Activated CD4-positive, alpha-beta memory T cell treated with anti-CD3 and anti-CD28 coated beads, Interleukin-2, amount 10 ng/mL, durations not matched to agents 7 days and 5 days (primary cell): ENCODE measurements around the gene ARSA. TPM values are rescaled to one million over a fixed set of nuclear protein-coding genes. Genes with fewer than 3 reads are reported as not detected.
"Not testable (repeated sequence)": the region's sequence is repeated elsewhere in the genome, so short reads cannot be mapped to it uniquely, and the experiment has no call there.

ENCODE experiments used
- CTCF ChIA-PET: fragments of 350-600 bp; sonication (Branson Sonifier 250); formaldehyde crosslinking; loops from one replicate; lab custom pipeline; 2021; ENCODE audit warnings: antibody characterized with exemption, inconsistent platforms; lab: Charles Lee
- POLR2A ChIA-PET: fragments of 350-600 bp; sonication (Branson Sonifier 250); formaldehyde crosslinking; loops from one replicate; lab custom pipeline; 2021; ENCODE audit warnings: antibody characterized with exemption; lab: Charles Lee
- DNase-seq: peaks from one replicate; pipeline ENCODE4 v3.0.0-alpha.2; 2020
- H3K27ac Mint-ChIP-seq: one replicate; pipeline ENCODE4 v1.8.0; 2021; ENCODE audit warnings: mild to moderate bottlenecking, mixed read lengths
- H3K27me3 Mint-ChIP-seq: one replicate; pipeline ENCODE4 v1.8.0; 2021; ENCODE audit warnings: mixed read lengths
- H3K36me3 Mint-ChIP-seq: one replicate; pipeline ENCODE4 v1.8.0; 2021; ENCODE audit warnings: low read depth, mixed read lengths
- H3K4me1 Mint-ChIP-seq: one replicate; pipeline ENCODE4 v1.8.0; 2021; ENCODE audit warnings: mixed read lengths
- H3K4me3 Mint-ChIP-seq: one replicate; pipeline ENCODE4 v1.8.0; 2021; ENCODE audit warnings: mild to moderate bottlenecking, mixed read lengths
- H3K9me3 Mint-ChIP-seq: one replicate; pipeline ENCODE4 v1.8.0; 2021; ENCODE audit warnings: mixed read lengths
- total RNA-seq, 2 experiments: library from RNA; stranded (reverse); gene quantifications; one replicate each; pipeline ENCODE4 v1.2.3, GENCODE V29; 2021

Gene ARSA
- total RNA-seq, 2 experiments from 2014 or later = 63.1 to 65.0 TPM

DNA sequence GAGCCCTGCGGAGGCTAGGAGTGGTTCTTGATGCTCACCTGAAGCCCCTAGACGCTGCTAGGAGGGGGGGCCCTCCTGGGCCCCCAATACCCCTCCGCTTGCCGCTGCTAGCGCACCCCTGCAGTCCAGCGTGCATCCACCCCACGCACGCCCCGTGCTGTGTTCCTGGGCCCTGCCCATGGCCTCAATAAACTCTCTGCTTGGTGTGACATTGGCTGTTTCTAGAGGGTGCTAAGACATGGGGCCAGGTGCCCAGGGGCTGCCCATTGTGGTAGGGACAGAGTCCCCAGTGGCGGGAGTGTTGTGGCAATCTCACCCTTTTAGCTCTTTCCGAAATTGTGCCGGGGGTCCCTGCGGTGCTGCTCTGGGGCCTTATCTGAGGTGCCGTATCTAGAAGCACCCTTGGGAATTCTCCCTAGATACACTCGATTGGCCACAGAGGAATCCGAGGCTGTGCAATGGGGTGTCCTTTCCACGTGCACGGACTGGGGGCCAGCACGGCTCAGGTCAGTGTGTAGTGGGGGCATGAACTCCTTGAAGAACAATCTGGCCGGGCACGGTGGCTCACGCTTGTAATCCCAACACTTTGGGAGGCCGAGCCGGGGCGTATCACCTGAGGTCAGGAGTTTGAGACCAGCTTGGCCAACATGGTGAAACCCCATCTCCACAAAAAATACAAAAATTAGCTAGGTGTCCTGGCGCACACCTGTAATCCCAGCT, 16.5 kb downstream of the ARSA start:
- peaks cover 3% of the 10 kb centered on the region for H3K4me1 Mint-ChIP-seq
- DNase-seq = no peak
- H3K27ac Mint-ChIP-seq = no peak overlapping the region
- peaks cover 33% of the 10 kb centered on the region for H3K27me3 Mint-ChIP-seq
- ChIA-PET POLR2A (interaction anchor here (1.9 kb wide), 1 partner anchor 10 kb away, joined by 5 read pairs; no protein-coding TSS in a partner anchor), CTCF (interaction anchor here (1.0 kb wide), 1 partner anchor 9 kb away, joined by 3 read pairs; no protein-coding TSS in a partner anchor)
- H3K36me3 Mint-ChIP-seq = no peaks in the 10 kb centered on the region
- no peaks in the 10 kb centered on the region for H3K9me3 Mint-ChIP-seq
- H3K4me3 Mint-ChIP-seq = no peak overlapping the region

DNA sequence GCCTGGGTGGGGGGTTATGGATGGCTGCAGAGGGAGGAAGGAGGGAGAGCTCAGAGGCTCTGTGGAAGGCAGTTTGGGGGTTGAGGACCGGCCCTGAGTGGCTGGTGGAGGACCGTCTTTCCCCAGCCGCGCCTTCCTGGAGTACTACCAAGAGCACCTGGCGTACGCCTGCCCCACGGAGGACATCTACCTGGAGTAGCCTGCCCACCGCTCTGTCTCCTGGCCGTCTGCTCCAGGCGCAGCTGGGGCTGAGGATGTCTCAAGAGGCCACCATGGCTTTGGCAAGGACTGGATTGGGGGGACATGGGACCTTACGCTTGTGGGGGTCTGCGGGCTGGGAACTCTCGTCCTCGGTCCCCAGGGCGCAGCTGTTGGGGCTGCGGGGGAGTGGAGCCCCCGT, 17.4 kb downstream of the ARSA start:
- Mint-ChIP-seq H3K36me3 (no peaks in the 10 kb centered on the region), H3K27me3 (peaks cover 38% of the 10 kb centered on the region), H3K4me1 (peaks cover 3% of the 10 kb centered on the region), H3K9me3 (no peaks in the 10 kb centered on the region), H3K27ac (no peak overlapping the region), H3K4me3 (no peak overlapping the region)
- CTCF ChIA-PET = no interaction called here
- no peak for DNase-seq
- POLR2A ChIA-PET = interaction anchor here (1.9 kb wide), 1 partner anchor 11 kb away, joined by 5 read pairs; no protein-coding TSS in a partner anchor

DNA sequence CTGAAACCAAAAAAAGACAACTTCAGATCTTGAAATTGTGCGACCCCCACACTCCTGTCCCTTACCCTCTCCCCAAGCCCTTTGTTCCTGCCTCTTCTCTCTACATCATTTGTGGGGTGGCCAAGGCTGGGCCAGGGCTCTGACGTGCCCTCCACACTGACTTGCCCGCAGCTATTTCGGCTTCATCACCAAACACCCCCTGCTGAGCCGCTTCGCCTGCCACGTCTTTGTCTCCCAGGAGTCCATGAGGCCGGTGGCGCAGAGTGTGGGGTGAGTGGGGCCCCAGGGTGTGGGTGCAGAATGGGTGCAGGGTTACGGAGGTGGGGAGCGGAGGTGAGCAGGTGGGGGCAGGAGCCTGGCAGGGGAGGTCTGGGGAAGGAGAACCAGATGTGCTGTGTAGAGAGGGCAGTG, 17.9 kb downstream of the ARSA start:
- peaks cover 3% of the 10 kb centered on the region for H3K4me1 Mint-ChIP-seq
- no peaks in the 10 kb centered on the region for H3K9me3 Mint-ChIP-seq
- peaks cover 39% of the 10 kb centered on the region for H3K27me3 Mint-ChIP-seq
- no peak overlapping the region for H3K27ac Mint-ChIP-seq
- CTCF ChIA-PET = no interaction called here
- H3K36me3 Mint-ChIP-seq = no peaks in the 10 kb centered on the region
- POLR2A ChIA-PET = no interaction called here
- DNase-seq = no peak
- no peak overlapping the region for H3K4me3 Mint-ChIP-seq

DNA sequence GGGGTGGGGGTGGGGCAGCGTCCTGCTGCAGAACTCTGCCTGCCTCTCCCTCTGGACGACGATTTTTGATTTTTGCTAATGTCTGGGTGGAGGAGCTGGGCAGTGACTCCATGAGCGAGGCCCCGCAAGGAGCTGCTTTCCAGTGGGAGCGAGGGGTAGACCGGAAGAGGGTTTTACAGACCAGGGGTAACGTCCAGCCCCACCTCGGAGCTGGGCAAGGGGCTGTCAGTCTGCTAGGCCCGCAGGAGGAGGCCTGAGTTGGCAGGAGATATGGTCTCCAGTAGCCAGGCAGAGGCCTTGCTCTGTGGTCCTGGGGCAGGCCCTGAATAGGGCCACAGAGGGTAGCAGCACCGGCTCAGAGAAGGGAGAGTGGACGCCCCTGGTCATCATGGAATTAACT, 18.4 kb downstream of the ARSA start:
- H3K4me1 Mint-ChIP-seq = peaks cover 3% of the 10 kb centered on the region
- H3K27me3 Mint-ChIP-seq = peaks cover 40% of the 10 kb centered on the region
- DNase-seq = no peak
- ChIA-PET CTCF (no interaction called here), POLR2A (no interaction called here)
- H3K4me3 Mint-ChIP-seq = no peak overlapping the region
- no peak overlapping the region for H3K27ac Mint-ChIP-seq
- H3K36me3 Mint-ChIP-seq = no peaks in the 10 kb centered on the region
- no peaks in the 10 kb centered on the region for H3K9me3 Mint-ChIP-seq

DNA sequence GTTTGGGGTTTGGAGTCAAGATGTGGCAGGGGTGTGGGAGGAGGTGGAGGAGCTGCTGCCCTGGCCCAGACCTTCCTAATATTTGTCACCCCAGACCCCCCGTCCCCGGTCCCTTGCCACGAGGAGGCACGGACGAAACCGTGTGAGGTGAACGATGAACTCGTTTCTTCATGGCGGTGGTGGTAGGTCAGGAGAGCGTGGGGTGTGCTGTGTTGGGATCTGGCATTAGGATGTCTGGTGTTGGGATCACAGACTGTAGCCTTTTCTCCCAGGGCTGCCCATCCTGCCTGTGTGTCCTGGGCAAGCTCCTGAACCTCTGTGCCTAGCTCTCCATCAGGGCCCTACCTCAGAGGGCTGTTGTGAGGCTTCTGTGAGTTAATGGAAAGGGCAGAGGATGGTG, 19.0 kb downstream of the ARSA start:
- Mint-ChIP-seq H3K4me3 (no peak overlapping the region), H3K27ac (no peak overlapping the region), H3K36me3 (no peaks in the 10 kb centered on the region), H3K27me3 (peaks cover 37% of the 10 kb centered on the region), H3K4me1 (peaks cover 3% of the 10 kb centered on the region), H3K9me3 (no peaks in the 10 kb centered on the region)
- CTCF ChIA-PET = no interaction called here
- no peak for DNase-seq
- POLR2A ChIA-PET = no interaction called here

DNA sequence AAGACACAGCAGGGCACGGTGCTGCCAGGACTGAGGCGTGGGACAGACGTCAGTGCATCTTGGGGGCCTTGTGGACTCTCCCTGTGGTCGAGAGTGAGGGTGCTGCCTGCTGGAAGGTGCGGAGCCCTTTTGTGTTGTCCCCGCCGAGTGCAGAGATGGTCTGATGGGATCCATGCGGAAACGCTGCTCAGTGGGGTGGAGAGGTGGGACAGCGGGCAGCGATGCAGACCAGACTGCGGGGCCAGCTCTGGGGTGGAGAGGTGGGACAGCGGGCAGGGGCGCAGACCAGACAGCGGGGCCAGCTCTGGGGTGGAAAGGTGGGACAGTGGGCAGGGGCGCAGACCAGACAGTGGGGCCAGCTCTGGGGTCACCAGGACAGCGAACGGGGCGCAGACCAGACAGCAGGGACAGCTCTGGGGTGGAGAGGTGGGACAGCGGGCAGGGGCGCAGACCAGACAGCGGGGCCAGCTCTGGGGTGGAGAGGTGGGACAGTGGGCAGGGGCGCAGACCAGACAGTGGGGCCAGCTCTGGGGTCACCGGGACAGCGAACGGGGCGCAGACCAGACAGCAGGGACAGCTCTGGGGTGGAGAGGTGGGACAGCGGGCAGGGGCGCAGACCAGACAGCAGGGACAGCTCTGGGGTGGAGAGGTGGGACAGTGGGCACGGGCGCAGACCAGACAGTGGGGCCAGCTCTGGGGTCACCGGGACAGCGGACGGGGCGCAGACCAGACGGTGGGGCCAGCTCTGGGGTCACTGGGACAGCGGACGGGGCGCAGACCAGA, 19.7 kb downstream of the ARSA start:
- H3K9me3 Mint-ChIP-seq, DNase-seq, CTCF ChIA-PET, H3K4me3 Mint-ChIP-seq, POLR2A ChIA-PET, H3K27ac Mint-ChIP-seq, H3K36me3 Mint-ChIP-seq, H3K4me1 Mint-ChIP-seq: not testable (repeated sequence)
- H3K27me3 Mint-ChIP-seq = peaks cover 37% of the 10 kb centered on the region

DNA sequence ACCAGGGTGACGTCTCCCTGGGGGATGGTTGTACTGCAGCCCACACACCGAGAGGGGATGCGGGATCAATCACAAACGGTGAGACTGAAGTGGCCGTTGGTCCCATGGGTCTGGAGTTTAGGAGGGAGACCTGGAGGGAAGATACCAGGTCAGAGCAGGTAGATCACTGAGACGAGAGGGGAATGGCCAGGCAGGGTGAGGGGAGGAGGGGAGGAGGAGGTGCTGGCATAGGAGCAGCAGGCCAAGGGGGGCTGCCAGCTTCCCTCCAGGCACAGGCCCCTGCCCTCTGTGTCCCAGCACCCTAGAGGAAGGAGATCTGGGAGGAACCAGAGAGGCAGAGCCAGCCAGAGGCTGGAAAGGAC, 20.3 kb downstream of the ARSA start:
- H3K36me3 Mint-ChIP-seq = no peaks in the 10 kb centered on the region
- CTCF ChIA-PET = interaction anchor here (1.6 kb wide), 1 partner anchor 12 kb away, joined by 4 read pairs; no protein-coding TSS in a partner anchor
- POLR2A ChIA-PET = interaction anchor here (1.3 kb wide), 1 partner anchor 25 kb away, joined by 4 read pairs; the partner anchor contains the start of gene CHKB
- no peak overlapping the region for H3K27ac Mint-ChIP-seq
- no peaks in the 10 kb centered on the region for H3K9me3 Mint-ChIP-seq
- no peak overlapping the region for H3K4me3 Mint-ChIP-seq
- peaks cover 38% of the 10 kb centered on the region for H3K27me3 Mint-ChIP-seq
- peaks cover 3% of the 10 kb centered on the region for H3K4me1 Mint-ChIP-seq
- DNase-seq = no peak

GRCh38 chr22:50606946-50607658, 20.9 kb downstream of the ARSA start:
- CTCF ChIA-PET = interaction anchor here (1.2 to 1.6 kb wide), 2 partner anchors 13 to 82 kb away, joined by 4 read pairs; partner anchors contain the start of gene SCO2
- POLR2A ChIA-PET = interaction anchor here (0.8 to 1.3 kb wide), 3 partner anchors 25 to 81 kb away, joined by 3 to 4 read pairs (median 3); partner anchors contain the start of genes CHKB, SCO2 and TYMP
- H3K9me3 Mint-ChIP-seq = no peaks in the 10 kb centered on the region
- H3K27me3 Mint-ChIP-seq = peaks cover 41% of the 10 kb centered on the region
- H3K27ac Mint-ChIP-seq = no peak overlapping the region
- H3K4me1 Mint-ChIP-seq = peaks cover 2% of the 10 kb centered on the region
- H3K4me3 Mint-ChIP-seq = no peak overlapping the region
- DNase-seq = no peak
- H3K36me3 Mint-ChIP-seq = no peaks in the 10 kb centered on the region

DNA sequence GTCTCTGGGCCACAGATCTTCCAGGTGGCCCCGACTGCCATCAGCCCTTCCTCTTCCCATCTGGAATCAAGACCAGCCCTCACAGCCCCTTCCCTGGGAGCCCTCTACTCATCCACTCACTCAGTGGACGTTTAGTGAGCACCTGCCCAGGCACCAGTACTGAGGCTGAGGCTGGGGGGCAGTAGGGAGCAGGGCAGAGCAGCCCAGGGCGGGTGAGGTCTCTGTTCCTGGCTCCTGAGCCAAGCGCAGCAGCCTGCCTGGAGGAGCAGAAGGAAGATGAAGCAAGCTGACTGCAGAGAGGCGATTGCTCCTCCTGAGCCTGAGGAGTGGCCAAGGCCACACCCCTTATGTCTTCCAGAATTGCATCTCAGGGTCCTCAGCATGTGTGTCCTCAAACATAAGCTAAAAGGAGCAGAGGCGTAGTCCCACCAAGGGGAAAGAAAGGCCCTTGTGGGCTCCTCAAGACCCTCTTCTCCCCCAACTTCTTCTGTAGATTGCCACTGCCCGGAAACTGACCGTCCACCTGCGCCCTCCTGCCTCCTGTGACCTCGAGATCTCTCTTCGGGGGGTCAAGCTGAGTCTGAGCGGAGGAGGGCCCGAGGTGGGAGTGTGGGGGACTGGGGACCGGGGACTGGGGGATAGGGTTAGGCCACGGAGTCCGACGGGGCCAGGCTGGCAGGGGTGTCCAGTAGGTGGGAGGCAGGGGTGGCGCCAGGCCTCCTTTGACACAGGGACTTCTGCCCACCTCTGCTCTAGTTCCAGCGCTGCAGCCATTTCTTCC, 21.6 kb downstream of the ARSA start:
- Mint-ChIP-seq H3K4me1 (peaks cover 6% of the 10 kb centered on the region), H3K27ac (no peak overlapping the region), H3K27me3 (peaks cover 44% of the 10 kb centered on the region), H3K4me3 (no peak overlapping the region), H3K9me3 (no peaks in the 10 kb centered on the region), H3K36me3 (no peaks in the 10 kb centered on the region)
- DNase-seq = no peak
- CTCF ChIA-PET = interaction anchor here (0.6 to 1.6 kb wide), 3 partner anchors 11 to 81 kb away, joined by 3 to 4 read pairs (median 4); partner anchors contain the start of gene SCO2
- POLR2A ChIA-PET = interaction anchor here (0.8 to 1.3 kb wide), 3 partner anchors 24 to 81 kb away, joined by 3 to 4 read pairs (median 3); partner anchors contain the start of genes CHKB, SCO2 and TYMP

DNA sequence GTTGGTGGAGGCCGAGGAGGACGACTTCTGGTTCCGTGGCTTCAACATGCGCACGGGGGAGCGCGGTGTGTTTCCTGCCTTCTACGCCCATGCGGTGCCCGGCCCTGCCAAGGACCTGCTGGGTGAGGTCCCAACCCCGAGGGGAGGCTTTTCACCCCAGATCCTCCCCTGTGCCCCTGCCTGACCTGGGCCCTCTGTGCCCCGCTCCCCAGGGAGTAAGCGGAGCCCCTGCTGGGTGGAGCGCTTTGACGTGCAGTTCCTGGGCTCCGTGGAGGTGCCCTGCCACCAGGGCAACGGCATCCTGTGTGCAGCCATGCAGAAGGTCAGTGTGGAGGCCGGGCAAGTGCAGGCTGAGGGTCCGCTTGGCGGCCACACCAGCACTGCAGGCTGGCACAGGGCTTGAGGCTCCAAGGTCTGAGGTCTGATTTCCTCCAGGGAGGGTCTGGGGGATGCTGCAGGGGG, 22.3 kb downstream of the ARSA start:
- POLR2A ChIA-PET = no interaction called here
- Mint-ChIP-seq H3K4me3 (no peak overlapping the region), H3K9me3 (no peaks in the 10 kb centered on the region), H3K36me3 (no peaks in the 10 kb centered on the region), H3K27ac (no peak overlapping the region), H3K27me3 (peaks cover 44% of the 10 kb centered on the region), H3K4me1 (peaks cover 6% of the 10 kb centered on the region)
- CTCF ChIA-PET = interaction anchor here (1.6 kb wide), 1 partner anchor 14 kb away, joined by 4 read pairs; no protein-coding TSS in a partner anchor
- no peak for DNase-seq

- DNase-seq = no peak
- ChIA-PET CTCF (no interaction called here), POLR2A (no interaction called here)
- H3K4me3 Mint-ChIP-seq = no peak overlapping the region
- H3K27me3 Mint-ChIP-seq = peaks cover 40% of the 10 kb centered on the region
- no peak overlapping the region for H3K27ac Mint-ChIP-seq
- peaks cover 6% of the 10 kb centered on the region for H3K4me1 Mint-ChIP-seq
- no peaks in the 10 kb centered on the region for H3K36me3 Mint-ChIP-seq
- H3K9me3 Mint-ChIP-seq = no peaks in the 10 kb centered on the region
These were observed 22.8 kb downstream of the ARSA start for GRCh38 chr22:50605002-50605612.
